ENCODE measurements around the gene NMUR2.

Gene NMUR2, protein sequence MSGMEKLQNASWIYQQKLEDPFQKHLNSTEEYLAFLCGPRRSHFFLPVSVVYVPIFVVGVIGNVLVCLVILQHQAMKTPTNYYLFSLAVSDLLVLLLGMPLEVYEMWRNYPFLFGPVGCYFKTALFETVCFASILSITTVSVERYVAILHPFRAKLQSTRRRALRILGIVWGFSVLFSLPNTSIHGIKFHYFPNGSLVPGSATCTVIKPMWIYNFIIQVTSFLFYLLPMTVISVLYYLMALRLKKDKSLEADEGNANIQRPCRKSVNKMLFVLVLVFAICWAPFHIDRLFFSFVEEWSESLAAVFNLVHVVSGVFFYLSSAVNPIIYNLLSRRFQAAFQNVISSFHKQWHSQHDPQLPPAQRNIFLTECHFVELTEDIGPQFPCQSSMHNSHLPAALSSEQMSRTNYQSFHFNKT

DNA sequence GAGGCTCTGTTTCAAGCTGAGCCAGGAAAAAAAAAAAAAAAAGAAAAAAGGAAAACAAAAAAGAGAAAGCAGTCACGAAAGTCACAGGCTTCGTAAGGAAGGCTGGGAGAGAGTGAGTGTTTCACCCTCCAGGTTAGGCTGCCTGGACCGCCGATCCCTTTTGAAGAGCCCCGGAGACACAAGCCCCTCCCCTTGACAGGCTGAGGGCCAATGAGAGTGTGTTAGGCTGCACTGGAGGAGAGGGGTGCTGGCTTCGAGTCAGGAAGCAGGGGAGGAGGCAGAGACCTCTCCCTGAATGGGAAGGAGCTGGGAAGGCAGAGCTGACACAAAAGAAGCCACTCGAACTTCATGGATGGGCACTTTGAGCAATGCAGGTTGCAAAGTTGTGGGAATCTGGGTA lies at the start of gene NMUR2:
Gene NMUR2 (minus strand): TSS at position 135 of the 400 bp plus-strand sequence. CDS start 166 bp downstream, outside the sequence.
- no peak for DNase-seq (ENCODE audit: low read depth)
- TF ChIP-seq, protein P1, sequence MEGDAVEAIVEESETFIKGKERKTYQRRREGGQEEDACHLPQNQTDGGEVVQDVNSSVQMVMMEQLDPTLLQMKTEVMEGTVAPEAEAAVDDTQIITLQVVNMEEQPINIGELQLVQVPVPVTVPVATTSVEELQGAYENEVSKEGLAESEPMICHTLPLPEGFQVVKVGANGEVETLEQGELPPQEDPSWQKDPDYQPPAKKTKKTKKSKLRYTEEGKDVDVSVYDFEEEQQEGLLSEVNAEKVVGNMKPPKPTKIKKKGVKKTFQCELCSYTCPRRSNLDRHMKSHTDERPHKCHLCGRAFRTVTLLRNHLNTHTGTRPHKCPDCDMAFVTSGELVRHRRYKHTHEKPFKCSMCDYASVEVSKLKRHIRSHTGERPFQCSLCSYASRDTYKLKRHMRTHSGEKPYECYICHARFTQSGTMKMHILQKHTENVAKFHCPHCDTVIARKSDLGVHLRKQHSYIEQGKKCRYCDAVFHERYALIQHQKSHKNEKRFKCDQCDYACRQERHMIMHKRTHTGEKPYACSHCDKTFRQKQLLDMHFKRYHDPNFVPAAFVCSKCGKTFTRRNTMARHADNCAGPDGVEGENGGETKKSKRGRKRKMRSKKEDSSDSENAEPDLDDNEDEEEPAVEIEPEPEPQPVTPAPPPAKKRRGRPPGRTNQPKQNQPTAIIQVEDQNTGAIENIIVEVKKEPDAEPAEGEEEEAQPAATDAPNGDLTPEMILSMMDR (IDR thresholded peaks at IDR 0.05; ENCODE audit: low read depth, low read length, missing control alignments): no peak
- no peak within 1 kb of the TSS for H3K4me3 ChIP-seq (ENCODE audit: low read depth, low read length)
- in situ Hi-C loops (cut with HindIII; ENCODE audit: low sequenced_read_pairs): no loop called here

DNA sequence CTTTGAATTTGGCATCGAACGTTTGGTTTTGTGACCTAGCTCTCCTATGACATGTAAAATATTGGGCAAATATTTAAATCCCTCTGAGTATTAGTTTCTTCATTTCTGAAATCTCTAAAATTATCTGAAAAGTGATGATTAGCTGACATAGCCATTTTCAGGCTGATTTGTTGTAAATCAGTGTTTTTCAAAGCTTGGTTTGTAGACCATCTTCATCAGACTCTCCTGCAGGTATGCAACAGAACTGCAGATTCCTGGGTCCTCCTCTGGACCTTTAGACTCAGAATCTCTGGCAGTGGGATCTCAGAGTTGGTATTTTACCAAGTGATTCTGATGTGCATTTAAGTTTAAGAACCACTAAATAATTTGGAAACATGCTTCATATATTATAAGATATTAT lies 38.9 kb upstream of the NMUR2 start:
- in situ Hi-C loops (cut with HindIII; ENCODE audit: low sequenced_read_pairs): no loop called here
- no peak overlapping the region for H3K4me3 ChIP-seq (ENCODE audit: low read depth, low read length)
- no peak for DNase-seq (ENCODE audit: low read depth)
- TF ChIP-seq, protein P1 (IDR thresholded peaks at IDR 0.05; ENCODE audit: low read depth, low read length, missing control alignments): no peak

DNA sequence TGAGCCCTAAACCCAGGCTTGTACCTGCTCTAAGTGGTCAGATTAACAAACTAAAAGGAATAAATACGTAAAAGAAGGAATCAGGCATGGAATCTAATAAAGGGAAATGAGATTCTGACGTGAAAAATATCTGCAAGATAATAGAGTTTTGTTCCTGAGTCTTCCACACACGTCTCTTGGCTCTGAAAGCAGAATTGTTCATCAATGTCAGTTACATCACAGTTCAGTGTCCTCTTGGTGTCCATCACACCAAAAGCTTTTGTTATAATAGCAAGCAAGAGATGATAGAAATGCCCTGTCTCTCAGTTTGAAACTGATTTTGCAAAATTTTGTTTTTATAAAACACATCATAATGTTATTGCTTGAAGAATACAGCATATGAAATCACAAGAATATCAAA lies 34.7 kb upstream of the NMUR2 start:
- DNase-seq (ENCODE audit: low read depth): no peak
- TF ChIP-seq, protein P1 (IDR thresholded peaks at IDR 0.05; ENCODE audit: low read depth, low read length, missing control alignments): no peak
- H3K4me3 ChIP-seq (ENCODE audit: low read depth, low read length): no peak overlapping the region
- in situ Hi-C loops (cut with HindIII; ENCODE audit: low sequenced_read_pairs): no loop called here

DNA sequence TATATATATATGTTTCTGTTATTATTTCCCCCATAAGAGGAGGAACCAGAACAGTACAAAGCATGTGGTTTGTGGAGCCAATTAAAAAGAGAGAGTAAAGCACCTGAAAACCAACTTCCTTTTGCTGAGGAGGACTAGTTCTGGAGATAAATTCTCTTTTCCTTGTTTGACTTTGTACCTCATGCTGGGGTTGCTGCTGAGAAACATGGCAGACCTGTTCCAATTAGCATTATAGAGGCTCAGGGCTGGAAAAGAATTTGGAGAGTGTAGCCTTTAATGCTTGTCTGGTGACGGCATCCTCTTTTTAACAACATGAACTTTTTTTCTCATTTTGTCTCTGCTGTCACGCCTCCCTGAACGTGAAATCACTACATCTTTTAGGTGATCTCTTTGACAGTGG lies 32.8 kb upstream of the NMUR2 start:
- H3K4me3 ChIP-seq (ENCODE audit: low read depth, low read length): no peak overlapping the region
- TF ChIP-seq, protein P1 (IDR thresholded peaks at IDR 0.05; ENCODE audit: low read depth, low read length, missing control alignments): no peak
- in situ Hi-C loops (cut with HindIII; ENCODE audit: low sequenced_read_pairs): no loop called here
- no peak for DNase-seq (ENCODE audit: low read depth)

DNA sequence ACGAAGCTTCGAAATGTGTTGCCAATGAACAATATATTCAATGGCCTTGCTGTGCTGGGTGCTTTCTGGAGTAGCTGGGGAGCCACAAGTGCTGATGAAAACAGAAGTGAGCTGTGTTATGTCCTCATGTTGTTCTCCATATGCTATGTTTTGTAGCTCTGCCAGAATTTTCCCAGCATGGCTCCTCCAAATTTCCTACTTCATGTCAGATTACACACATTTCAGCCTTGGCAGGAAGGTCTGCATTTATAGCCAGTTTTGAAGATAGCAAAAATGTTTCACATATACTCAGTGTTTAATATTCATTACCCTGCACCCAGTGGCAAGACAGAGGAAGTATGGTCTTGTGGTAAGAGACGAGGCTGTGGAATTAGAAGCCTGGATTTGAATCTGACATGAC lies 22.6 kb upstream of the NMUR2 start:
- in situ Hi-C loops (cut with HindIII; ENCODE audit: low sequenced_read_pairs): no loop called here
- H3K4me3 ChIP-seq (ENCODE audit: low read depth, low read length): no peak overlapping the region
- DNase-seq (ENCODE audit: low read depth): no peak
- TF ChIP-seq, protein P1 (IDR thresholded peaks at IDR 0.05; ENCODE audit: low read depth, low read length, missing control alignments): no peak

DNA sequence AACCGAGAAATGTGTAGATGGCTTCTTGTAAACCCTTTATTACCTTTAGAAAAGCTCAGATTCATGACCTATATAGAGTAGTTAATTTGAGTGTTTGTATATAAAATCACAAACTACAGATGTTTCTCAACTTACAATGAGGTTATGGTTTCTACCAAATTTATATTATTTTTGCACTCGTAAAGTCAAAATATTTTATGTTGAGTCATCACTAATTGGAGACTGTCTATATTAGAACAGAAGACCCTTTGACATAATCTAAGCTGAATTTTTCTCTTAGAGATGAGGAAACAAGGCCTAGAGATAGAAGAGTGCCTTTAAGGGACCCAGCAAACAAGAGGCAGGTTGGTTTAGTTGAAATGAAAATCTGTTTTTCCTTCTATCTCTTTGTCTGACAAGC lies 20.0 kb upstream of the NMUR2 start:
- TF ChIP-seq, protein P1 (IDR thresholded peaks at IDR 0.05; ENCODE audit: low read depth, low read length, missing control alignments): no peak
- no peak for DNase-seq (ENCODE audit: low read depth)
- H3K4me3 ChIP-seq (ENCODE audit: low read depth, low read length): no peak overlapping the region
- in situ Hi-C loops (cut with HindIII; ENCODE audit: low sequenced_read_pairs): no loop called here

All from astrocyte of the cerebellum (primary cell).